ENCODE data around the gene RARRES2.

GRCh38 chr7:150351587-150352194 lies 10.3 kb upstream of the RARRES2 start:
- TF ChIP-seq POLR2A (IDR thresholded peaks at IDR 0.05) (no peak), CTCF (IDR thresholded peaks at IDR 0.05) (no peak)
